ENCODE measurements around the gene MRM2.

Gene MRM2

GRCh38 chr7:2212906-2213305 lies 29.1 kb downstream of the MRM2 start:
- no peak for DNase-seq
- no peaks in the 10 kb centered on the region for H3K27me3 ChIP-seq (ENCODE audit: insufficient read depth, low read depth, severe bottlenecking)
- no peak for TF ChIP-seq CTCF (IDR thresholded peaks at IDR 0.05; ENCODE audit: low read depth, low read length)
- H3K9me3 ChIP-seq (ENCODE audit: severe bottlenecking) = no peaks in the 10 kb centered on the region
- peaks cover 85% of the 10 kb centered on the region for H3K36me3 ChIP-seq
- H3K27ac ChIP-seq = no peak overlapping the region
- H3K4me3 ChIP-seq (ENCODE audit: low read depth, low read length) = no peak overlapping the region

DNA sequence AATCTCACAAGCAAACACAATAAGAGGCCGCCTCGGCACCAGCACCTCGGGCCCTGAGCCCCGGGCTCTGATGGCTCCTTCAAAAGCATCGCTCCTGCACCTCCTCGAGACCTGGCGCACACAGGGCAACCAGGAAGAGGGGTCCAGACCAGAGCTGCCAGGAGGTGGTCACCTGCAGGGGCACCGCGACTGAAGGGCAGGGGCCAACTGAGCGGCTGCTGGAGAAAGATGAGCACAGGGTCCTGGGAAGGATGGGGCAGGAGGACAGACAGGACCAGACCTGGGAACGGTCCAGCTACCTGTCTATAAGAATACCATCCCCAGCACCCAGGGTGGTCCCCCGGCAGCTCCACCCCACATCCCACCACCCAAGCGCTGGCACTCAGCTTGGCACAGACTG lies 30.1 kb downstream of the MRM2 start:
- no peak for TF ChIP-seq CTCF (IDR thresholded peaks at IDR 0.05; ENCODE audit: low read depth, low read length)
- no peak overlapping the region for H3K27ac ChIP-seq
- no peak overlapping the region for H3K4me3 ChIP-seq (ENCODE audit: low read depth, low read length)
- H3K36me3 ChIP-seq = peaks cover 84% of the 10 kb centered on the region
- no peaks in the 10 kb centered on the region for H3K27me3 ChIP-seq (ENCODE audit: insufficient read depth, low read depth, severe bottlenecking)
- H3K9me3 ChIP-seq (ENCODE audit: severe bottlenecking) = no peaks in the 10 kb centered on the region
- DNase-seq = no peak

DNA sequence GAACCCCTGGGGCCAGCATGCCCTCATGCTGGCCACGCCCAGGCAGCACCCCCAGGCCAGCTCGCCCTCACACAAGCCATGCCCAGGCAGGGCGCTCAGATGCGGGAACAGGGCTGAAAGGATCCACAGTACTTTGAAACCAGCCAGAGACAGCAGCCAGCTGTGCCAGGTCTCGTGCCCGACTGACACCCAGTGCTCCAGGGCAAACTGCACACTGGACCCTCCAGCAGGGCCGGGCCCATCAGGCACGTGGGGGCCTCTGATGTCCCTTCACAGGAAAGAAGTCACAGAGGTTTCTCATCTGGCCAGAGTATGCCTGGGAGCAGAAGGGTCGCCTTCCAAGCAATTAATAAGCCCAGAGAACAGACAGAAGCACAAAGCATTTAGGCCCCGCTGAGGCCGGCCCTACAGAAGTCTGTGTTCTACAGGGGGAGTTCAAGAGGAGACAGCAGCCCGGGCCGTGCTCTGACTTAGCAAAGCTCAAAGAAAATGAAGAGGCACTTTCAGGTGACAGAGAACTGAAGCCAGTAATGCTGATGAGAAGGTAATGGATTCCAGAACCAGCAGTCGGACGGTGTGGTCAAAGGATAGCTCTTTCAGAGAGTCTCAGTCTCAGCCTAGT lies 30.6 kb downstream of the MRM2 start:
- DNase-seq = no peak
- H3K36me3 ChIP-seq = peaks cover 80% of the 10 kb centered on the region
- no peak for TF ChIP-seq CTCF (IDR thresholded peaks at IDR 0.05; ENCODE audit: low read depth, low read length)
- H3K27me3 ChIP-seq (ENCODE audit: insufficient read depth, low read depth, severe bottlenecking) = no peaks in the 10 kb centered on the region
- H3K27ac ChIP-seq = no peak overlapping the region
- no peak overlapping the region for H3K4me3 ChIP-seq (ENCODE audit: low read depth, low read length)
- H3K9me3 ChIP-seq (ENCODE audit: severe bottlenecking) = no peaks in the 10 kb centered on the region

DNA sequence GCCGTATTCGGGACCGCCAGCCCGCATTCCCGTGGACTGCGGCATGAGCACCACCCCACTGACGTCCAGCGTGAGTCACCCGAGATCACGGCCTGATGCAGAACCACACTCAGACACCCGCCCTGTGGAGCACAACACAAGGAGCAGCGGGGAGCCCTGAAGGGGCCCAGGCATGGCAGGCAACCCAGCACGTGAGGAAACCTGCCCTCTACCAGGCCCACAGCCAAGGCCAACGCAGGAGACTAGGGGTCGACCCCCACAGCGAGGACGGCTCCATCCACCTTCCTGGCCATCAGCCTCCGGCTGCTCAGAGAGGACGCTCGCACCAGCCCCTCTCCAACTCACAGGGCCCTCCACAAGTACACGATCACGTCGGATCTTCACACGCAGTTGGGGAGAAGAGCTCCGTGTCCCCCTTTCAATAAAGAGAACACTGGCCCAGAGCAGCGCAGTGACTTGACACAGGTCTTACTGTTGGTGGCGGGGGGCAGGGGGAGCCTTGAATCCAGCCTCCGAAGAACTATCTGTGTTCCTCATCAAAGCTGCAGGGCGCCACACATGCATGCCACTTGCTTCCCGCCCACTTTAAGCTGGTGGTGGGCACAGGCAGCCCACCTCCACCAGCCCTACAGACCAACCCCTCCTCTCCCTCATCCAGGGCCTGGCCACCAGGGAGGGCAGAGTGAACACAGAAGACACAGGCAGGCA lies 31.3 kb downstream of the MRM2 start:
- Histone ChIP-seq H3K27ac (no peak overlapping the region), H3K9me3 (ENCODE audit: severe bottlenecking) (no peaks in the 10 kb centered on the region), H3K4me3 (ENCODE audit: low read depth, low read length) (no peak overlapping the region), H3K36me3 (peaks cover 76% of the 10 kb centered on the region), H3K27me3 (ENCODE audit: insufficient read depth, low read depth, severe bottlenecking) (no peaks in the 10 kb centered on the region)
- no peak for TF ChIP-seq CTCF (IDR thresholded peaks at IDR 0.05; ENCODE audit: low read depth, low read length)
- DNase-seq = no peak

DNA sequence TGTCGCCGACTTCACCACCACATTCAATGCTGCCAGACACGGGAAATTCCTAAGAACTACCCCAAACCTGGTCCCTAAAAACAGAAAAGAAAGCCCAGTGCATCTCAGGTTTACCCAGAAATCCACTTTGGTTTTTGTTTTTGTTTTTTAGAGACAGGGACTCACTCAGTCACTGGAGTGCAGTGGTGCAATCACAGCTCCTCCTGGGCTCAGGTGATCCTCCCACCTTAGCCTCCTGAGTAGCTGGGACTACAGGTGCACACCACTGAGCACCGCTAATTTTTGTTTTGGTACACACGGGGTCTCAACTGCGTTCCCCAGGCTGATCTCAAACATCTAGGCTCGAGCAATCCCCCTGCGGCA lies 32.1 kb downstream of the MRM2 start:
- no peaks in the 10 kb centered on the region for H3K27me3 ChIP-seq (ENCODE audit: insufficient read depth, low read depth, severe bottlenecking)
- no peaks in the 10 kb centered on the region for H3K9me3 ChIP-seq (ENCODE audit: severe bottlenecking)
- H3K36me3 ChIP-seq = peaks cover 72% of the 10 kb centered on the region
- no peak overlapping the region for H3K4me3 ChIP-seq (ENCODE audit: low read depth, low read length)
- TF ChIP-seq CTCF (IDR thresholded peaks at IDR 0.05; ENCODE audit: low read depth, low read length) = no peak
- DNase-seq = no peak
- H3K27ac ChIP-seq = no peak overlapping the region

Data from WERI-Rb-1 (cell line).